Vagina (tissue), 2 donors: ENCODE measurements around the gene CDC45. TPM values are rescaled to one million over a fixed set of nuclear protein-coding genes. Genes with fewer than 3 reads are reported as not detected.

Experiments used
- DNase-seq, 2 donors: peaks; one replicate each; pipeline ENCODE4 v3.0.0-alpha.2; 2017; ENCODE audit errors: extremely low spot score in 2 of 2
- H3K27ac ChIP-seq: fragments of 200-600 bp; sonication (generic); one replicate; pipeline ENCODE4 v1.5.1; 2019
- H3K27me3 ChIP-seq: fragments of 200-600 bp; sonication (generic); one replicate; pipeline ENCODE4 v1.5.1; 2019
- H3K36me3 ChIP-seq, 2 donors: fragments of 200-600 bp; sonication (generic); one replicate each; pipeline ENCODE4 v1.5.1; 2017 to 2019
- H3K4me1 ChIP-seq: fragments of 200-600 bp; sonication (generic); one replicate; pipeline ENCODE4 v1.5.1; 2019
- H3K4me3 ChIP-seq, 2 donors: fragments of 200-600 bp; sonication (generic); 1 replicate in 1 of 2; 2 replicates in 1 of 2; pipeline ENCODE4 v1.5.1; 2016 to 2019
- H3K9me3 ChIP-seq: fragments of 200-600 bp; sonication (generic); one replicate; pipeline ENCODE4 v1.5.1; 2019
- POLR2A ChIP-seq, 2 donors: fragments of 450-650 bp; IDR thresholded peaks; one replicate each; pipeline ENCODE4 v1.6.1; 2017; ENCODE audit warnings: antibody characterized with exemption in 2 of 2, mild to moderate bottlenecking in 2 of 2, moderate library complexity in 2 of 2
- POLR2AphosphoS5 ChIP-seq, 2 donors: sonication (generic); formaldehyde crosslinking; IDR thresholded peaks; one replicate each; pipeline ENCODE4 v1.9.0; 2017; ENCODE audit warnings: antibody characterized with exemption in 2 of 2, mild to moderate bottlenecking in 2 of 2, low read depth in 1 of 2; ENCODE audit not compliant: insufficient read depth in 1 of 2
- intact Hi-C: fragments of 100-400 bp; cut with DNase I; formaldehyde crosslinking; loops from one replicate; pipeline ENCODE4 v1.15.1; 2023
- total RNA-seq: library from RNA; depleted of rRNA; stranded (reverse); fragments of >200 nt; gene quantifications from one replicate; pipeline ENCODE4 v1.2.3, GENCODE V29; 2016
- TF ChIP-seq, protein P1 (sequence below), 3 experiments: fragments of 450-650 bp in 2 of 3; fragments of 200-600 bp in 1 of 3; sonication (generic) in 1 of 3; IDR thresholded peaks; one replicate each; pipeline ENCODE4 v1.5.1; 2017 to 2019; ENCODE audit warnings: antibody characterized with exemption in 3 of 3, mild to moderate bottlenecking in 2 of 3, moderate library complexity in 2 of 3

CDC45 gene
- total RNA-seq, 1 donor from 2014 or later = 0.74 TPM

DNA sequence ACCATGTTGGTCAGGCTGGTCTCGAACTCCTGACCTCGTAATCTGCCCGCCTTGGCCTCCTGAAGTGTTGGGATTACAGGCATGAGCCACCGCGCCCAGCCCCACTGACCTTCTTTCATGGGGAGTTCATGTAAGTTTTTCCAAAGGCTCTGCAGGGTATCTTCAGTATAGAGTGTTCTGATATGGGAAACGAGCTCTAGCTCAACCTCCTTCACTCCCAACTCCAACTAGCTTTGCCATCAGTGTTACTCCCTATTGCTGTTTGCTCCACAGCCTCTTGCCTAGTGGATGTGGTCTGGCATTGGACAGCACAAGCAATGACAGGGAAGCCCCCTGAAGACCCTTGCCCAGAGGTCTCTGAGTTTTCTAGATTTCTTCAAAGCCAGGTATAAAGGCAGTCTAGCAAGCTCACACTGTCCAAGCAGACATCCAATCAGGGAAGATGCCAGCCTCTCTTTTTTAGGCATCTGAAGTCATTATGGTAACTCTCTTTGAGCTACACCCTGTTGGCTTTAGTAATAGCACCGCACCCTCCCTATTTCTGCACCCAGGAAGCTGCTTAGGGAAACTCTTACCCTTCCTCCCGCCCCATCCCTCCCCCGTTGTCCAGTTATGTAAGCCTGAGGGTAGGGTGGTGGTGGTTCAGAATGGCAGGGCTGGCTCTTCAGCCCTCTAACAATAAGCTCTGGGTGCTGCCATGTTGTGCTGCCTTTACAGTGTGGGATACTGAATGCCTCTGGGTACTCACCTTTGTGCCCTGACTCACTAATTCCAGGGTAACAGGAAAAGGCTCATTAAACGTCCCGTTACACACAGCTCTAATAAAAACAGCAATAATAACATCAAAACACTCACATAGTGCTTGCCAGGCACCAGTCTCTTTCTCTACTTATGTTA, 85.9 kb downstream of the CDC45 start:
- H3K9me3 ChIP-seq = no peaks in the 10 kb centered on the region
- DNase-seq = no peak
- H3K36me3 ChIP-seq = no peaks in the 10 kb centered on the region
- H3K4me1 ChIP-seq = peaks cover 8% of the 10 kb centered on the region
- TF ChIP-seq POLR2A (IDR thresholded peaks at IDR 0.05) (no peak), POLR2AphosphoS5 (IDR thresholded peaks at IDR 0.05; ENCODE audit: insufficient read depth in 1 of 2, low read depth in 1 of 2) (peak in 1 of 2 donors; percentile 66)
- TF ChIP-seq, protein P1, sequence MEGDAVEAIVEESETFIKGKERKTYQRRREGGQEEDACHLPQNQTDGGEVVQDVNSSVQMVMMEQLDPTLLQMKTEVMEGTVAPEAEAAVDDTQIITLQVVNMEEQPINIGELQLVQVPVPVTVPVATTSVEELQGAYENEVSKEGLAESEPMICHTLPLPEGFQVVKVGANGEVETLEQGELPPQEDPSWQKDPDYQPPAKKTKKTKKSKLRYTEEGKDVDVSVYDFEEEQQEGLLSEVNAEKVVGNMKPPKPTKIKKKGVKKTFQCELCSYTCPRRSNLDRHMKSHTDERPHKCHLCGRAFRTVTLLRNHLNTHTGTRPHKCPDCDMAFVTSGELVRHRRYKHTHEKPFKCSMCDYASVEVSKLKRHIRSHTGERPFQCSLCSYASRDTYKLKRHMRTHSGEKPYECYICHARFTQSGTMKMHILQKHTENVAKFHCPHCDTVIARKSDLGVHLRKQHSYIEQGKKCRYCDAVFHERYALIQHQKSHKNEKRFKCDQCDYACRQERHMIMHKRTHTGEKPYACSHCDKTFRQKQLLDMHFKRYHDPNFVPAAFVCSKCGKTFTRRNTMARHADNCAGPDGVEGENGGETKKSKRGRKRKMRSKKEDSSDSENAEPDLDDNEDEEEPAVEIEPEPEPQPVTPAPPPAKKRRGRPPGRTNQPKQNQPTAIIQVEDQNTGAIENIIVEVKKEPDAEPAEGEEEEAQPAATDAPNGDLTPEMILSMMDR (IDR thresholded peaks at IDR 0.05) = no peak
- intact Hi-C loops = no loop called here
- H3K27me3 ChIP-seq = no peaks in the 10 kb centered on the region
- H3K27ac ChIP-seq = no peak overlapping the region
- no peak overlapping the region for H3K4me3 ChIP-seq

DNA sequence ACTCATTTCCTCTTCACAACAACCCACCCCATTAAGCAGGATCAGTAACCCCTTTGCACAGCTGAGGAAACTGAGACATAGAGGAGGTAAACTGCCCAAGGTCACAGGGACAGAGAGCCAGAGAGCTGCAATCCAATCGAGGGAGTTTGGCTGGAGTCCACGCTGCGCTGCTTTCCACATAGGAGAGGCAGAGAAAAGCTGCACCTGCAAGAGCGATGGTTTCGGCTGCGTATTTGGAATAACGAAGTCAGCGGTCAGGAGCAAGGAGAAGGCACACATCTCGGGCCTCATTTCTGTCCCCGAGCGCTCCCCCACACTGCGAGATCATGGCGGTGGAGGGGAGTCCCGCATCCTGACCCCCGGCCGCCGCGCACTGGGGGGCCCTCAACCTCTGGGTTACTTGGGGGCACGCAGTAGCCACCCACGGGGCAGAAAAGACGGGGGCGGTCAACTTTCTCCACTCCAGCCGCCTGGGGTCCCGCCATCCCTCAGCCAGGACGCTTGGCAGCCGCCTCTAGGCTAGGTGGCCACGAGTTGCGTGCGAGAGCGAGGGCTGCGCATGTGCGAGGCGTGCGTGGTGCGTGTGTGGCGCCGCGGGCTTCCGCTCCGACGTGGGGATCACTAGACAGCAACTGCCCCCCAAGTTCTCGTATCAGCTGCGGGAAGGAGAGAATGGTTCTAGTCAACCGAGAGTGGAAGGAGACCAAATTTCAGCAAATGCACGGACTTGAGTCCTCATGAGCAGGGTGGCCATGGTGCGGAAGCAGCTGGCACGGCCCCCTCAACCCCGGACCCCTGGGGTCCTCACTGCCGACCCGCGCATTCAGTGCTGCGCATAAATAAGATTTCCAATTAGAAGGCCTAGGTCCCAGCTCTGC, 86.8 kb downstream of the CDC45 start:
- DNase-seq = no peak
- H3K27ac ChIP-seq = no peak overlapping the region
- peaks cover 8% of the 10 kb centered on the region for H3K4me1 ChIP-seq

DNA sequence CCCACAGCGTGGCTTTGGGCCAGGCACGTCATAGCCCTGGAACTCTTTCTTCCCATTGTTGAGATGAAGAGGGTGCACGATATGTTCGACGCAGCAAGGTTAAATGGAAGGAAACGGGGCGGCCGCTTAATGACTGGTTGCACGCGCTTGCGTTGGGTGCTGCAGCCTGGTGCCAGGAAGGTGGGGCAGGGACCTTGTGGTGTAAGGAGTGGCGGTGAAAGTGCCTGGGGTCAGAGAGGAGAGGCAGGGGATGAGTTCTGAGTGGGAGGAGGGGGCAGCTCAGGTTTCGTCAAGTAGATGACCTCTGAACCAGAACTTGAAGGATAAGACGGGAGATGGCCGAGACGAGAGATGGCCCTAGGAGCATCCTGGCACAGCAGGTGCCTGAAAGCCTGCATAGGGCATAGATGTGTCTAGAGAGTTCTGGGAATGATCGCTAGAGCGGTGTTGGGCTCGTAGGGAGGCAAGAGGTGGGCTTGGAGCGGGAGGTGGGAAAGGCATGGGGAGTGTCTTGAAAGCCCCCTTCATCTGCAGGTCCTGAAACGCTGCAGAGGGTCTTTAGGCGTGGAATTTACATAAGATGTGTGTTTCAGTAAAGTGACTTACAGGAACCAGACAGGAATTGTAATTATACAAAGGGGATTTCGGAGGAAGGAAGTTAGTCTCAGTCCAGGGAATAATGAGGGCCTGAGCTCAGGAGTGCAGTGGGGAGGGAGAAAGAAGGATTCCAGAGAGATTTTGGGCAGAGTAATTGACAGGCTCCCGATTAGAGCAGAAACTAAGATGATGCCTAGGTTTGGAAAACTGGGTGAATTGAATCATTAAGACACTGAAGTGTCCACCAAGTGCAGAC, 87.7 kb downstream of the CDC45 start:
- H3K9me3 ChIP-seq = no peaks in the 10 kb centered on the region
- H3K36me3 ChIP-seq = no peaks in the 10 kb centered on the region
- H3K4me3 ChIP-seq = no peak overlapping the region
- DNase-seq = no peak
- TF ChIP-seq, protein P1 (IDR thresholded peaks at IDR 0.05) = no peak
- TF ChIP-seq POLR2A (IDR thresholded peaks at IDR 0.05) (no peak), POLR2AphosphoS5 (IDR thresholded peaks at IDR 0.05; ENCODE audit: insufficient read depth in 1 of 2, low read depth in 1 of 2) (no peak)
- intact Hi-C loops = no loop called here
- no peaks in the 10 kb centered on the region for H3K27me3 ChIP-seq
- peaks cover 8% of the 10 kb centered on the region for H3K4me1 ChIP-seq
- peak overlapping the region; percentile 46 for H3K27ac ChIP-seq

More for the DNA sequence above, 86.8 kb downstream of the CDC45 start:
- intact Hi-C loops = no loop called here
- H3K9me3 ChIP-seq = no peaks in the 10 kb centered on the region
- no peak for TF ChIP-seq POLR2A (IDR thresholded peaks at IDR 0.05)
- peak in 1 of 2 donors; percentile 7 for TF ChIP-seq POLR2AphosphoS5 (IDR thresholded peaks at IDR 0.05; ENCODE audit: insufficient read depth in 1 of 2, low read depth in 1 of 2)
- H3K36me3 ChIP-seq = no peaks in the 10 kb centered on the region
- H3K27me3 ChIP-seq = no peaks in the 10 kb centered on the region
- no peak overlapping the region for H3K4me3 ChIP-seq

DNA sequence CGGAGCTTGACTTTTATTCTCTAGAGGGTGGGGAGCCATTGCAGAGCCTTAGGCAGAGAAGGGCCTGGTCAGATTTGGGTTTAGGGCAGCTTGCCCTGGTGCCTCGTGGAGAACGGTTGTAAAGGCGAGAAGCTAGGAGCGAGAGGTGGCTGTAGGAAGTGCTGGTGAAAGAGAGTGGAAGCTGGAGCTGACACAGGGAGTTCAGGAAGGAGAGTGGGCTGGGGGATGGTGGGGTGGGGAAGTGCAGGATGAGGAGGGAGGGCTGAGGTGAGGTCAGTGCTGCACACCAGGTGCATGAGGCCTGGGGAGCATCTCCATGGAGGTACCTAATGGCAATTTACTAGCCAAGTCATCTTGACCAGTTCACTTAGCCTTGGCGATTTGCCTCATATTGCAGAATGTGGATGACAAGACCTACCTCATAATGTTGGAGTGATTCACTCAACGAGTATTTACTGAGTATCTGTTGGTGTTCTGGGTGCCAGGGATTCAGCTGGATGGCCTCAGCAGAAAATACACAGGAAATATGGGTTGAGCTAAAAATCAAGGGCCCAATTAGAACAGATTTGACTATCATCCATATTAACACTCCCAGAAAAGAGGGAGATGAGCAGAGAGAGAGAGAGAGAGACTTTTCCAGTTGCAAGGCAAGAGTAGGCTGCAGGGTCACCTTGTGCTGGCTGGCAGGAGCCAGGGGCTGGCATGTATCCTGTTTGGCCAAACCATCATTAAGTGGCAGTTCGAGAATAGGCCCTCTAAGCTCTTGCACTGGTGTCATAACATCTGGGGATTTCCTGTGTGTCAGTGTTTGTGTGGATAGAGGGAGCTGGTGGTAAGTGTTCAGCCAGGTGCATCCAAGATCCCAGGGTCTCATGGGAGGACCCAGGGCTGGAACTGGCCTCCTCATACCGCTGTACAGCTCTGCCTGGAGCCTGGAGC, 88.9 kb downstream of the CDC45 start:
- TF ChIP-seq POLR2A (IDR thresholded peaks at IDR 0.05) = no peak
- TF ChIP-seq, protein P1 (IDR thresholded peaks at IDR 0.05) = no peak
- peak in 1 of 2 donors; percentile 41 for TF ChIP-seq POLR2AphosphoS5 (IDR thresholded peaks at IDR 0.05; ENCODE audit: insufficient read depth in 1 of 2, low read depth in 1 of 2)
- H3K9me3 ChIP-seq = no peaks in the 10 kb centered on the region
- peak overlapping the region; percentile 46 for H3K27ac ChIP-seq
- H3K27me3 ChIP-seq = no peaks in the 10 kb centered on the region
- no peaks in the 10 kb centered on the region for H3K36me3 ChIP-seq
- DNase-seq = no peak
- H3K4me3 ChIP-seq = no peak overlapping the region
- intact Hi-C loops = no loop called here
- peaks cover 8% of the 10 kb centered on the region for H3K4me1 ChIP-seq
